PFSK-1 (cell line): ENCODE data around the gene C5orf58.

ENCODE experiments used
- FOXP2 ChIP-seq: optimal IDR thresholded peaks from 2 replicates; pipeline ENCODE3; 2011; ENCODE audit warnings: borderline replicate concordance, control low read depth, inconsistent platforms; ENCODE audit not compliant: insufficient read depth; ENCODE audit errors: extremely low read length, extremely low read depth
- POLR2AphosphoS5 ChIP-seq: IDR thresholded peaks from 2 replicates; pipeline ENCODE4 v1.6.1; 2012; ENCODE audit warnings: low read depth, mild to moderate bottlenecking, control low read depth, low read length, moderate library complexity
- REST ChIP-seq, 2 experiments: IDR thresholded peaks; 2 replicates each; pipeline versions ENCODE4 v1.6.1 to v1.8.0; 2011 to 2012; ENCODE audit warnings: low read depth in 2 of 2, low read length in 2 of 2, control low read depth in 1 of 2, inconsistent platforms in 1 of 2, mild to moderate bottlenecking in 1 of 2, moderate library complexity in 1 of 2; ENCODE audit not compliant: insufficient read depth in 1 of 2
- SIN3A ChIP-seq: IDR thresholded peaks from 2 replicates; pipeline ENCODE4 v1.6.1; 2012; ENCODE audit warnings: mild to moderate bottlenecking, low read length, moderate library complexity, borderline replicate concordance; ENCODE audit not compliant: insufficient read depth
- TAF1 ChIP-seq: IDR thresholded peaks from 2 replicates; pipeline ENCODE4 v1.6.1; 2012; ENCODE audit warnings: low read length, control low read depth, borderline replicate concordance; ENCODE audit not compliant: insufficient read depth

Gene C5orf58

GRCh38 chr5:170286386-170286925 is 53.7 kb downstream of the C5orf58 start:
- TF ChIP-seq FOXP2 (no peak), POLR2AphosphoS5 (no peak), SIN3A (no peak), REST (IDR thresholded peaks at IDR 0.05; ENCODE audit: insufficient read depth in 1 of 2, low read depth in 2 of 2, low read length in 2 of 2) (no peak), TAF1 (no peak)

DNA sequence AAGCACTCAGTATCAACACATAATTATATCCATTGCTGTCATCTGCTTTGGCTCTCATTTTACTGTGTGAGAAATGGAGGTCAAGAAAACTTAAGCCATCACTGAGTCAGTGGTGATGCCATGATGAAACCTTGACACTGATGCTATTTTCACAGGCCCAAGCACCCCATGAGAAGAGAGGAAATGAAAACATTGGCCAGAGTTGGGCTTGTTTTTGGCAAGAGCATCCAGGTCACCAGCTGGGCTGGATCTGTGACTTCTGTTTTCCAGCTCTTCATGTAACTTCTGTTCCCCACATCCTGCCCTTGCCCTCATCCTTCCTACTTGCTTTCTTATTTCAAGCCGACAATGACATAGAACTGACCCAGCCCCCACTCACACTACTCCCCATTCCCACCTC is 54.7 kb downstream of the C5orf58 start:
- TF ChIP-seq REST (IDR thresholded peaks at IDR 0.05; ENCODE audit: insufficient read depth in 1 of 2, low read depth in 2 of 2, low read length in 2 of 2), result no peak
- TF ChIP-seq FOXP2, result no peak
- TF ChIP-seq POLR2AphosphoS5, result no peak
- TF ChIP-seq SIN3A, result no peak
- TF ChIP-seq TAF1, result no peak

- TF ChIP-seq POLR2AphosphoS5, result no peak
- TF ChIP-seq FOXP2, result no peak
- no peak for TF ChIP-seq REST (IDR thresholded peaks at IDR 0.05; ENCODE audit: insufficient read depth in 1 of 2, low read depth in 2 of 2, low read length in 2 of 2)
- no peak for TF ChIP-seq SIN3A
- TF ChIP-seq TAF1, result no peak
Observed at GRCh38 chr5:170288151-170288550, 55.4 kb downstream of the C5orf58 start.

- TF ChIP-seq TAF1, result no peak
- no peak for TF ChIP-seq POLR2AphosphoS5
- no peak for TF ChIP-seq FOXP2
- TF ChIP-seq SIN3A, result no peak
- no peak for TF ChIP-seq REST (IDR thresholded peaks at IDR 0.05; ENCODE audit: insufficient read depth in 1 of 2, low read depth in 2 of 2, low read length in 2 of 2)
Observed at GRCh38 chr5:170288551-170288950, 55.8 kb downstream of the C5orf58 start.

DNA sequence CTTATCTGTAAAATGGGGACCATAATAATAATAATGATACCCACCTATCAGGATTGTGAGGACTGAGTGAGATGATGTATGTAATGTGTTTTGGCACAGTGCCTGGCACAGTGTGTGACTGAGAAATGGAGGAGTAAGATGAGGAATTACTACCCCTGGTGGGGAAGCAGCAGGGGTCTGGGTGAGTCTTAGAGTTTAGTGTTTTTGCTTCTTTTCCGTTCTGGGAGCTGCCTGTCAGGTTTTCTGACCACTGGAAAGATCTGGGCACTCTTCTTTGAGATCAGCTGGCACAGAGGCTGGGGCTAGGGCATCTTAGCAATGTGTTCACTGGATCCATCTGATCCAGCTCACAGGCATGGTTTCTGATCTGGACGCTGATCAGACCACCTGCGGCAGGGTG is 56.3 kb downstream of the C5orf58 start:
- TF ChIP-seq REST (IDR thresholded peaks at IDR 0.05; ENCODE audit: insufficient read depth in 1 of 2, low read depth in 2 of 2, low read length in 2 of 2), result no peak
